ENCODE measurements around the gene CARD14.

GRCh38 chr17:80213643-80213975 lies 43.8 kb downstream of the CARD14 start:
- TF ChIP-seq, protein P1, sequence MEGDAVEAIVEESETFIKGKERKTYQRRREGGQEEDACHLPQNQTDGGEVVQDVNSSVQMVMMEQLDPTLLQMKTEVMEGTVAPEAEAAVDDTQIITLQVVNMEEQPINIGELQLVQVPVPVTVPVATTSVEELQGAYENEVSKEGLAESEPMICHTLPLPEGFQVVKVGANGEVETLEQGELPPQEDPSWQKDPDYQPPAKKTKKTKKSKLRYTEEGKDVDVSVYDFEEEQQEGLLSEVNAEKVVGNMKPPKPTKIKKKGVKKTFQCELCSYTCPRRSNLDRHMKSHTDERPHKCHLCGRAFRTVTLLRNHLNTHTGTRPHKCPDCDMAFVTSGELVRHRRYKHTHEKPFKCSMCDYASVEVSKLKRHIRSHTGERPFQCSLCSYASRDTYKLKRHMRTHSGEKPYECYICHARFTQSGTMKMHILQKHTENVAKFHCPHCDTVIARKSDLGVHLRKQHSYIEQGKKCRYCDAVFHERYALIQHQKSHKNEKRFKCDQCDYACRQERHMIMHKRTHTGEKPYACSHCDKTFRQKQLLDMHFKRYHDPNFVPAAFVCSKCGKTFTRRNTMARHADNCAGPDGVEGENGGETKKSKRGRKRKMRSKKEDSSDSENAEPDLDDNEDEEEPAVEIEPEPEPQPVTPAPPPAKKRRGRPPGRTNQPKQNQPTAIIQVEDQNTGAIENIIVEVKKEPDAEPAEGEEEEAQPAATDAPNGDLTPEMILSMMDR (optimal IDR thresholded peaks at IDR 0.05 in 1 of 3, IDR thresholded peaks at IDR 0.05 in 1 of 3, conservative IDR thresholded peaks at IDR 0.05 in 1 of 3; ENCODE audit: extremely low read depth in 1 of 3, insufficient read depth in 2 of 3, low read length in 3 of 3), result no peak
- TF ChIP-seq EZH2 (IDR thresholded peaks at IDR 0.05; ENCODE audit: low read length), result no peak

All from keratinocyte (primary cell).